HG03066 (cell line): ENCODE data around the gene CEP131.
"Not testable (repeated sequence)": the region's sequence is repeated elsewhere in the genome, so short reads cannot be mapped to it uniquely, and the experiment has no call there.

ENCODE experiments used
- ATAC-seq: cut with Tn5 transposase; IDR thresholded peaks from one replicate; pipeline ENCODE4 v1.9.1; 2021; ENCODE audit warnings: low read depth; ENCODE audit not compliant: unreplicated experiment

CEP131 gene

DNA sequence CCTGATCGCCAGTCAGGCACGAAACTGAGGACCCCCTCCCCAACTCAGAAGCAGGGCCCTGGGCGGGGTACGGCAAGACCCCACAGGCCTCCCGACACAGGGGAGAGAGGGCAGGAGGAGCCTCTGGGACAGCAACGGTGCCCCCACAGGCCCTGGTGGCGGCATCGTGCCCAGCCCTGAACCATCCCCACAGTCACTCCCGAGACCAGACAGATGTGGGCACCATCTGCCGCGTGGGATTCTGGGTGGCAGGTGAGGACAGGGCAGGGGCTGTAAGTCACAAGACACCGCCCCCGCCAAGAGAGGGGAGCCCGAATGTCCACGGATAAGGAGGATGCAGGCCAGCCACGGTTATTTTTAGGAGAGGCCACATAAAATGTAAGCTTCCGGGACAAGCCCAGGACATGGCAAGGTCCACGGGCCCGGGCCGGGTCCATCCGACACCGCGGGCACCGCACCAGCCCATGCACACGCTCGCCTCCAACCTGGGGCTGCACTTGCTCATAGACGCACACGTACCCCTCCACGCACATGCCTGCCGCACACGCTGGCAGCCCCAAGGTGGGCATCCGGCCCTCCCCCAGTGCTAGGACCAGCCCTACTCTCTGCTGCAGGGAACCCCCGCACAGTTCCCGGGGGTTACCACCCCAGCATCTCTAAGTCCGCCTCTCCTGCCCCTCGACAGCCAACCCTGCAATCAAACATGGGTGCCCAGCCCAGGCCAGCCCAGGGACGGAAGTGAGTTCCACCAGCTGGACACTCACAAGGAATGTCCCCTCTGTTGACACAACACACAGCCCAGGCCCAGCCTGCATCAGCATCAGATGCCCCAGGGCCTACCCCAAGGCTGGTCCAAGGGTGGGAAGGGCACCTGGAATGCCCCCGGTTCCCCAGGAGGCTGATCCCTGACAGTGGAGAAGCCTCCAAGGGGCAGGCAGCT is 65.6 kb downstream of the CEP131 start:
- no peak for ATAC-seq

DNA sequence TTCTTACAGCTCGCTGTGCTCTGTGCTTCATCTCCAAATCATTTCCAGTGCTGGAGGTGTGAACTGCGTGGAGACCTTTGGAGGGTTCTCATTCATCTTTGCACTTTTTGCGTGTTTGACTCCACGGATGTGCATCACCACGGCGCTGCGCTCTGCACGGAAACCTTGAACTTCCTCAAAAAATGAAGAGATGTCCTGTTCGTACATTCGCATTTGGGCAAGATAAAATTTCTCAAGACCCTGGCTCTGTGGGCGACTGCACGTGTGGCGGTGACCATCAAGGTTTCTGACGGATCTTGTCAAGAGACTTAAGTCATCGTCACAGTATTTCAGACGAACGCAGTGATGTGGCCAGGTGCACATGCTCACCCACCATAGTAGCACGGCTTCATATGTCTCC is 67.8 kb downstream of the CEP131 start:
- ATAC-seq = no peak

DNA sequence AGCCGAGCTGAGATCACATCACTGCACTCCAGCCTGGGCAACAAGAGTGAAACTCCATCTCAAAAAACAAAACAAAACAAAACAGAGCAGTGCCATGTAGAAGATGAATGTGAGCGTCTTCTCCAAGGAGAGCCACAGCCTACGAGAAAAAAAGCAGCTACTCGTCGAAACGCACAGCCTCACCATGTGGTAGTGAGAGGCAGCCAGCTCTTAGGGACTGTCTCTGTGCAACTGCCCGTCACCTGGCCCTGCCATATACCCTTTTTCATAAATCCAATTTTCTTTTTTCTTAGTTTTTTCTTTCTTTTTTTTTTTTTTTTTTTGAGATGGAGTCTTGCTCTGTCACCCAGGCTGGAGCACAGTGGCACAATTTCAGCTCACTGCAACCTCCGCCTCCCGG is 68.7 kb downstream of the CEP131 start:
- ATAC-seq = not testable (repeated sequence)

DNA sequence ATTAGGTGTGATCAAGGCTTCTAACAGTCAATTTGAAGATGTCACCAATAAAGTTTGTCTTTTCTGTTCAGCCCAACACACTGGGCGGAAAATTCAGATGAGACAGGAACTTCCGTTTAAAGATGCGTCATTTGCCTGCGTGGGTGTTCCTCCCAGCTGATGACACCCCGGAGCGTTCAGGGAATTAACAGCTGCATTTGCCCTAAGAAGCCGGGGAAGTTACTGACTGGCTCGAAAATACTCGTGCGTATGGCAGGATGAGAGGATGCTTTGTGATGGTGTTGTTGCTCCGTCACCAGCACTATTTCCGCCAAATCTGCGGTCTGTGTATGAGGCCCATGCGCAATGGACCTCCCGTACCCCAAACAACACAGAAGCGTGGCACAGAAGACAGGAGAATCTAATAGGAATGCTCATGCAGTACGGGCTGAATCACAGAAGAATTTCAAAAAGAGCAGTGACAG is 69.4 kb downstream of the CEP131 start:
- no peak for ATAC-seq

DNA sequence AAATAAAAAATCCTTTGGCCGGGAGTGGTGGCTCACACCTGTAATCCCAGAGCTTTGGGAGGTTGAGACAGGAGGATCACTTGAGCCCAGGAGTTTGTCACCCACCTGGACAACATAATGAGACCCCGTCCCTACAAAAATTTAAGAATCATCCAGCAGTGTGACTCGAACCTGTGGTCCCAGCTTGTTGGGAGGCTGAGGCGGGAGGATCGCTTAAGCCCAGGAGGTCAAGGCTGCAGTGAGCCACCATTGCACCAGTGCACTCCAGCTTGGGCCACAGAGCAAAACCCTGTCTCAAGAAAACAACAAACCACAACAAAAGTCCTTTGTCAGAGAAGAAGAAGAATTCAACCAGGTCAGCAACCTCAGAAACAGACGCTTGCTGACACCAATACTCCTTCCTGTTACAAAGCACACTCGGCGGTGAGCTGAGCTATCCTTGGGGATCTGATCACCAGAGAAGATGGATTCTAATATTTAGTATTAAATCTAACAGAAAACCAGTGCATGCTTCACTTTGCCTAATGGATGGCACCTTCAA is 70.4 kb downstream of the CEP131 start:
- ATAC-seq = no peak

DNA sequence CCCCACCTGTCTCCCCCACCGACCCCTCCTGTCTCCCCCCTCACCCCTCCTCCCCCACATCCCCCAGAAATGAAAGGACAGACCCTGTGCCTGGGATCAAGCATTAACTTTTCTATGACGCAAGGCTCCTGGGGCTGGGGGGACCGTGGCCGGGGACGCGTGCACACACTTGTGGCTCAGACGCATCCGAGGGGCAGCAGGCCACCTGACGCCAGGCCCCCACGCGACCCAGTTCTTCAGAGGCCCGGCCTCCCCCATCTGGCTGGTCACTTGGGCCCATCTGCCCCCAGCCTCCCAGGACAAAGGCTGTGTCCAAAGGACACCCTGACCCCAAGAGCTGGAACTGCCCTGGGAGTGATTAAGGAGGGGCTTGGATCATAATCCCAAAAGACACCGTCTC is 71.5 kb downstream of the CEP131 start:
- ATAC-seq = no peak

DNA sequence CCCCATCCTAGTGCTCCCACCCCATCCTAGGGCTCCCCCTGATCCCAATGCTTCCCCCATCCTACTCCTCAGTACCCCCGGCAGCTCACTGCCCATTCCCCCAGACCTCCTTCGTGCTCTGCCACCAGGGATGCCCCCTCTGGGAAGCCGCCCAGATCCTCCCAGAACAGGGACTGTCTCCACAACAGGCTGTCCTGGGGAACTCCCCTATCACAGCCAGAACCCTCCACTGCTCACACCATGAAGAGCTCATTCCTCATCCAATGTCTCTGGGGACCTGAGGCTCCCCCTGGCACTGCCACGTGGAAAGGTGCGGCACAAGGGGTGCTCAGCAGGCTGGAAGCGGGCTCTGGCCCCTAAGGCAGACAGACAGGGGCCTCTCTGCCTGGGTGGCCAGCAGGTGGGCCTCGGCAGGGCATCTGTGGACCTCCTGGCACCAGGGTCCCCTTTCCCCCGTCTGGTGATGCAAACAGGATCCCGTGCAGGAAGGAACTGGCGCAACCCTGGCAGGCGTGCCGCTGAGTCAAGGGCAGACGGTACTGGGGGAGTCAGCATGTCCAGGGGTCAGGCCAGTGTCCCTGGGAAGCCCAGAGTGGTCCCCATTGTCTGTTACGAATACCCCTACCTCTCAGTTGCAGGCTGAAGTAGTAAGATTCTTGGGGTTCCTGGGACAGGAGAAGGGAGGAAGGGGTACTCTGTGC is 72.2 kb downstream of the CEP131 start:
- no peak for ATAC-seq

DNA sequence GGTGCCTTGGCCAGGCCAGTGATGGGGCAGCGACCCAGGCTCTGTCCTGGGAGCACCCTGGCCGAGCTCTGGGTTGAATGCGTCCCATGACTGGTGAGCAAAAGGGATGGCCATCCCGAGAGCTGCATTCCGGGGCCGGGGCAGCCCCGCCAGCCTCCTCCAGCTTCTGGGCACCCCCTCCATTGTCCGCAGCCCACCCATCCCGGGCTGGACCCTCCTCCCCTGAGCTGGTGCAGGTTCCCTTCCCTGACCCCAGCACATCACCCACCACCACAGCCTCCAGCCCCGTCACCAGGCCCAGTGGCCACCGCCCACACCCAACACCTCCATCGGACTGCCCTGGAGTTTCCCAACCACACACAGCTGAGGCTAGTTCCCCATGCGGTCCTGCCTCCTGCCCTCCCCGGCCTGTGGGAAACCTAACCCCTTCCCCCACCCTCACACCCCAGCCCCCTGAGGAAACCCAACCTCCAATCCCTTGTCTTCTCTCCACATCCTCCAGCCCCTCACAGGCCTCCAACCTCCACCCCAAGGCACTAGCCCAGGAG is 73.7 kb downstream of the CEP131 start:
- no peak for ATAC-seq

DNA sequence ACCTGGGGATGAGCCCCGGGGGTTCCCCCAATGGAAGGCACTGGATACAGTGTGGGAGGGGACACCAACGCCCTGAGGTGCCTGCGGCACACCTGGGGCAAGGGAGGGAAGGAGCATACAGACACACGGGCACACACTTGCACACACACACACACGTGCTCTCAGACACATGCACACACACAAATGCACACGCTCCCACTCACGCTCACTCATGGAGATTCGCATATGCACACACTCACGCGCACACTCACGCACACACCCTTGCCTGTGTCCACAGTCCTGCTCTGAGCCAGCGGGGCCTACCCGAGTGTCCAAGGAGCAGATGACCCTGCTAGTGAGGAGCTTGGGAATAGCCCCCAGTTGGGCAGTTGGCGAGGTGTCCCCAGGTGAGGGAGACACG is 74.2 kb downstream of the CEP131 start:
- no peak for ATAC-seq

DNA sequence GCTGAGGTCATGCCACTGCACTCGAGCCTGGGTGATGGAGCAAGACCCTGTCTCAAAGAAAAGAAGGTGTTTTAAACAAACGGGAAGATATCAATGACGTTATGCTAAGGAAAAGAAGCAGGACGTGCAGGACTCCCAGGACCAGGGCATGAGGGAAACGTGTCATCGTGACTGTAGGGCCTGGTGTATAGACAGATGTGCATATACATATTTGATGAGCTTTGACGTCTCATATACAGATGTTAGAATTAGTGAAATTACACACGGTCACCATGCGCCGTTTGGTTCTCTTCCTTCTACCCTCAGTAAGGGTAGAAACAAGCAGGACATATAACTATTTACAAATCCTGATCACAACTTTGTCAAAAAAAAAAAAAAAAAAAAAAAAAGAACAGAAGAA is 75.1 kb downstream of the CEP131 start:
- ATAC-seq = no peak

DNA sequence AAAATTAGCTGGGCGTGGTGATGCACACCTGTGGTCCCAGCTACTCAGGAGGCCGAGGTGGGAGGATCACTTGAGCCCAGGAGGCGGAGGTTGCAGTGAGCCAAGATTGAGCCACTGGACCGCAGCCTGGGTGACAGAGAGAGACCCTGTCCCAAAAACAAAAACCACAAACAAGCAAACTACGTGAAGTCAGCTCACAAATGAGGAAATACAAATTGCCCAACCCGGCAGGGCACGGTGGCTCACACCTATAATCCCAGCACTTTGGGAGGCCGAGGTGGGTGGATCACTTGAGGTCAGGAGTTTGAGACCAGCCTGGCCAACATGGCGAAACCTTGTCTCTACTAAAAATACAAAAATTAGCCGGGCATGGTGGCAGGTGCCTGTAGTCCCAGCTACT is 76.6 kb downstream of the CEP131 start:
- not testable (repeated sequence) for ATAC-seq

DNA sequence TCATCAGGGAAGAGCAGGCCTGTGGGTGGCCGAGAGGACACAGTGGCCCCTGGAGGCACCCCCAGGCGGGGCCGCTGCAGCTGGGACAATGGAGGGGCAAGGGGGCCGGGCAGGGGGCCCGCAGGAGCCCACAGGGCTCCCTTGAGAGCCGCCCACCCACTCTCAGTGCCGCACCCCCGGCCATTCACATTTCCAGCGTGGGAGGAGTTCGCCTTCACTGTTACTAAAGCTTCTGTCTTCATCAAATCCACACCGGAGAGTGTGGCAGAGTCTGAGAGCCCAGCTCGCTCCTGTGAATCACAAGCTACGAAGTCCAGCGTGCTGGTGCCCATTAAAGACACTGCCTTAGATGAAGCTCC is 78.4 kb downstream of the CEP131 start:
- ATAC-seq = no peak

DNA sequence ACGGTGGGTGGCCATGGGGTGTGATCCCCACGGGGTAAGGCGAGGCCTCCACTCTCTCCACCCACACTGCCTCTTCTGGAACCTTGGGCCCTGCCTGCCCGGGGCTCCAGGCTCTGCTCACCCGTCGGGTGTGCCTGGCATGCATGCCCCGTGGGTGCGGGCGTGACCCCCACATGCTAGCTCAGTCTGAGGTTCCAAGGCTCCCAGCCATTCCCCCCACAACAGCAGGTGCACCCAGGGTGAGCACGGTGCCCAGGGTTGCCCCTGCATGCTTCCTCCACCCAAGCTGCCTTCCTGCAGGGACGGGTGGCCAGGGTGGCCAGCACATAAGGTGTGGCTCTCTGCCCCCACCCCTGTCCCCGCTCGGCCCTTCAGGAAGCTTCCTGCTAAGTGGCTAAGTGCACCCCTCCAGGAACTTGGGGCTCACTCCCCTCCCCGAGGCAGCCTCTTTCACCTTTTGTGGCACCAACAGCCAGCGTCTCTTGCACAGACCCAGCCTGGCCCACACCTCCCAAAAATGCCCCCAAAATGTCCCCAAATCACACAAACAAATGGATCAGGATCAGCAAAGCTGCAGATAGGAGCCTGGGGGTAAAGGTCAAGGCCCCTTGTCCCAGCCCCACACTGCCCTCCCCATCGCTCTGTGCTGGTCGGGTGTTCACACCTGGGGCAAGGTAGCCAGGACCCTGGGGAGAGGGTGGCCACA is 78.9 kb downstream of the CEP131 start:
- ATAC-seq = no peak

DNA sequence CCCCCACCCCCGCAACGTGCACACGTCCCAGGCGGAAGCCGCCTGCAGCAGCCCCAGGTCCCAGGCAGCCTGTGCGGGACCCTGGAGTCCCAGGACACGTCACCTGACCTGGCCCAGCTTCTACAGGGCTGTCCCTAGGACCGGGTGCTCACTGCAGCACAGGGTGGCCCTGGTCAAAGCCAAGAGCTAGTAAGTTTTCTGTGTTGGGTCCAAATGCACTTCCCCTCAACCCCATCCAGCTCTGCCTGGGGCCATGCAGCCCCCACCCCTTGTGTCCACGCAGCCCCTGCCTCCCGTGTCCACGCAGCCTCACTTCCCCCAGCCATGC is 79.6 kb downstream of the CEP131 start:
- no peak for ATAC-seq

DNA sequence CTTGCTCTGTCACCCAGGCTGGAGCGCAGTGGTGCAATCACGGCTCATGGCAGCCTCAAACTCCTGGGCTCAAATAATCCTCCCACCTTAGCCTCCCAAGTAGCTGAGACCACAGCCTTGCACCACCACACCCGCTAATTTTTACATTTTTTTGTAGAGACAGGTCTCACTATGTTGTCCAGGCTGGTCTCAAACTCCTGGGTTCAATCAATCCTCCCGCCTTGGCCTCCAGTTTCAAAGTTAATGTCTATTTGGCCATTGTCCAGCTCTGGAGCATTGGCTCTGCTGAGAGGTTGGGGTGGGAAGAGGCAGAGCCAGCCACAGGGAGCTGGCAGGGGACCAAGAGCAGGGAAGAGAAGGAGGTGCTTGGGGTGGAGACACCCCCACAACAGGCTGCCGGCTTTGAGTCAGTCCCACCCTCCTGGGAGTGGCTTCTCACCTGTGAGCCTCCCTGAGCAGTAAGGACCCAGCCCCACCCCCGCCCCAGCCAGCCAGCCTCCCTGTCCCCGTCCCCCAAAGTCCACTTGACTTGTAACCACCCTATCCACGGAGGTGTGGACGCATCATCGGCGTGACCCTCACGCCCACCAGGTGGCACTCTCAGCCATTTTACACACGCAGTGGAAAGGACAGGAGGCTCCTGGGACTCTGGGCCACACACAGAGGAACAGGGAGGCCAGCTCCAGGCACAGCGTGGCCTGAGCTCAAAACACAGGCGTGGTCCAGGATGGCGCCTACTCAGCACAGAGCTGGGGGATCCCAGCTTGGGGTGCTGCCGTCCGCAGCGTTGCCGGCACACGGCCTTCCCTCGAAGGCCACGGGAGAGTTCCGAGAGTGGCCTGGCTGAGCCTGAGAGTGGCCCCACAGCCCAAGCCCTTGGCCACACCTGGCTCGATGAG is 80.2 kb downstream of the CEP131 start:
- no peak for ATAC-seq

DNA sequence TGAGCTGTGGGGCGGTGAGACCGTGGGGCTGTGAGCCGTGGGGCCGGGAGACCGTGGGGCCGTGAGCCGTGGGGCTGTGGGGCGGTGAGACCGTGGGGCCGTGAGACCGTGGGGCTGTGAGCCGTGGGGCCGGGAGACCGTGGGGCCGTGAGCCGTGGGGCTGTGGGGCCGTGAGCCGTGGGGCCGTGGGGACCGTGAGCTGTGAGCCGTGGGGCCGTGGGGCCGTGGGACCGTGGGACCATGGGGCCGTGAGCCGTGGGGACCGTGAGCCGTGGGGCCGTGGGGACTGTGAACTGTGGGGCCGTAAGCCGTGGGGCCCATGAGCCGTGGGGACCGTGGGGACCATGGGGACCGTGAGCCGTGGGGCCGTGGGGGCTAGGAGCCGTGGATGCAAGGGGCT is 82.1 kb downstream of the CEP131 start:
- no peak for ATAC-seq

DNA sequence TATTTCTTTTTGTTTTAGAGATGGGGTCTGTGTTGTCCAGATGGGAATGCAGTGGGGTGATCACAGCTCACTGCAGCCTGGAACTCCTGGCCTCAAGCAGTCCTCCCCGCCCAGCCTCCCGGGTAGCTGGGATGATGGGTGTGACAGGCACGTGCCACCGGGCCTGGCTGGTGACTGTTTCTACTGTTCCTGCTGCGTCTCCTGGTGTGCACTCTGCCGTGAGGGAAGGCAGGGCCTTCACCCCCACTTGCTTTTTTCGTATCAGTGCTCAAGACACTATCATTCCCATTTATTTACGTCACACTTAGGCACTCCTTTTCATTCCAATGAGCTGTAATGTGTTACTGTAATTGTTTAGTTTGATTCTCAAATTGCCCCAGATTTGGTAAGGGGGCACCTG is 82.7 kb downstream of the CEP131 start:
- no peak for ATAC-seq
